ENCODE results near the gene SLC25A3. TPM values are rescaled to one million over a fixed set of nuclear protein-coding genes. Genes with fewer than 3 reads are reported as not detected.
"Not testable (repeated sequence)": the region's sequence is repeated elsewhere in the genome, so short reads cannot be mapped to it uniquely, and the experiment has no call there.

SLC25A3 gene
- total RNA-seq, 1 experiment from 2014 or later, result 520 TPM

GRCh38 chr12:98551787-98552186, 41.7 kb upstream of the SLC25A3 start:
- CTCF ChIA-PET, result no interaction called here
- no peak for TF ChIP-seq CTCF (IDR thresholded peaks at IDR 0.05; ENCODE audit: unreplicated experiment)
- H3K27me3 Mint-ChIP-seq (ENCODE audit: unreplicated experiment), result no peaks in the 10 kb centered on the region

GRCh38 chr12:98558097-98558496, 35.4 kb upstream of the SLC25A3 start:
- CTCF ChIA-PET, result interaction anchor here (0.7 kb wide), 1 partner anchor 151 kb away, joined by 3 read pairs; no protein-coding TSS in a partner anchor
- BruUV-seq (replicated peaks); DNase-seq; H3K4me3 Mint-ChIP-seq (ENCODE audit: low read depth, unreplicated experiment); H3K27ac Mint-ChIP-seq (ENCODE audit: unreplicated experiment); H3K9me3 Mint-ChIP-seq (ENCODE audit: low read depth, unreplicated experiment); intact Hi-C loops (cut with micrococcal nuclease; ENCODE audit: unreplicated experiment); H3K4me1 Mint-ChIP-seq (ENCODE audit: low read depth, unreplicated experiment); H3K27me3 Mint-ChIP-seq (ENCODE audit: unreplicated experiment): not testable (repeated sequence)
- H3K36me3 Mint-ChIP-seq (ENCODE audit: insufficient read depth, unreplicated experiment), result peaks cover 11% of the 10 kb centered on the region

More at GRCh38 chr12:98551787-98552186, 41.7 kb upstream of the SLC25A3 start:
- no peak for DNase-seq
- no TSS peak for BruUV-seq (replicated peaks)
- Mint-ChIP-seq H3K9me3 (ENCODE audit: low read depth, unreplicated experiment) (no peaks in the 10 kb centered on the region), H3K4me3 (ENCODE audit: low read depth, unreplicated experiment) (no peak overlapping the region), H3K4me1 (ENCODE audit: low read depth, unreplicated experiment) (no peaks in the 10 kb centered on the region), H3K27ac (ENCODE audit: unreplicated experiment) (no peak overlapping the region), H3K36me3 (ENCODE audit: insufficient read depth, unreplicated experiment) (peaks cover 58% of the 10 kb centered on the region)
- intact Hi-C loops (cut with micrococcal nuclease; ENCODE audit: unreplicated experiment), result no loop called here

DNA sequence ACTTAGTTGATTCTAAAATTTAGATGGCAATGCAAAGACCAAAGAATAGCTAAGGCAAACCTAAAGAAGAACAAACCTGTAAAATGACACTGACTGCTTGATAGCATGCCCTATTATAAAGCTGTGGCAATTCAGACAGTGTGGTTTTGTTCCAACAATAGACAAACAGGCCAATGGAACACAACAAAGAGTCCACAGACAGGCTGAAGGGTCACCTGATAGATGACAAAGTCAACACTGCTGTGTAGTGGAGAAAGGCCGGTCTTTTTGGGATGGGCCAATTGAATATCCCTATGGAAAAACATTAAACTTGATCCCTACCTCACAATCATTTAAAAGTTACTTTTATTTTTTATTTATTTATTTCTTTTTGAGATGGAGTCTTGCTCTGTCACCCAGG, 33.8 kb upstream of the SLC25A3 start:
- H3K4me3 Mint-ChIP-seq (ENCODE audit: low read depth, unreplicated experiment), result no peak overlapping the region
- DNase-seq, result no peak
- no peak overlapping the region for H3K27ac Mint-ChIP-seq (ENCODE audit: unreplicated experiment)
- H3K27me3 Mint-ChIP-seq (ENCODE audit: unreplicated experiment), result no peaks in the 10 kb centered on the region
- H3K36me3 Mint-ChIP-seq (ENCODE audit: insufficient read depth, unreplicated experiment), result peaks cover 6% of the 10 kb centered on the region
- CTCF ChIA-PET, result interaction anchor here (0.5 kb wide), 1 partner anchor 556 kb away, joined by 4 read pairs; no protein-coding TSS in a partner anchor
- intact Hi-C loops (cut with micrococcal nuclease; ENCODE audit: unreplicated experiment), result no loop called here
- no TSS peak for BruUV-seq (replicated peaks)
- peaks cover 2% of the 10 kb centered on the region for H3K9me3 Mint-ChIP-seq (ENCODE audit: low read depth, unreplicated experiment)
- no peaks in the 10 kb centered on the region for H3K4me1 Mint-ChIP-seq (ENCODE audit: low read depth, unreplicated experiment)
- TF ChIP-seq CTCF (IDR thresholded peaks at IDR 0.05; ENCODE audit: unreplicated experiment), result no peak

- no peak overlapping the region for H3K27ac Mint-ChIP-seq (ENCODE audit: unreplicated experiment)
- no peak overlapping the region for H3K4me3 Mint-ChIP-seq (ENCODE audit: low read depth, unreplicated experiment)
- H3K9me3 Mint-ChIP-seq (ENCODE audit: low read depth, unreplicated experiment), result peaks cover 2% of the 10 kb centered on the region
- intact Hi-C loops (cut with micrococcal nuclease; ENCODE audit: unreplicated experiment), result no loop called here
- CTCF ChIA-PET, result interaction anchor here (0.7 kb wide), 1 partner anchor 1743 kb away, joined by 3 read pairs; no protein-coding TSS in a partner anchor
- no peak for DNase-seq
- no TSS peak for BruUV-seq (replicated peaks)
- no peaks in the 10 kb centered on the region for H3K36me3 Mint-ChIP-seq (ENCODE audit: insufficient read depth, unreplicated experiment)
- H3K27me3 Mint-ChIP-seq (ENCODE audit: unreplicated experiment), result no peaks in the 10 kb centered on the region
- H3K4me1 Mint-ChIP-seq (ENCODE audit: low read depth, unreplicated experiment), result no peaks in the 10 kb centered on the region
- no peak for TF ChIP-seq CTCF (IDR thresholded peaks at IDR 0.05; ENCODE audit: unreplicated experiment)
Measured at GRCh38 chr12:98561846-98562245, 31.6 kb upstream of the SLC25A3 start.

DNA sequence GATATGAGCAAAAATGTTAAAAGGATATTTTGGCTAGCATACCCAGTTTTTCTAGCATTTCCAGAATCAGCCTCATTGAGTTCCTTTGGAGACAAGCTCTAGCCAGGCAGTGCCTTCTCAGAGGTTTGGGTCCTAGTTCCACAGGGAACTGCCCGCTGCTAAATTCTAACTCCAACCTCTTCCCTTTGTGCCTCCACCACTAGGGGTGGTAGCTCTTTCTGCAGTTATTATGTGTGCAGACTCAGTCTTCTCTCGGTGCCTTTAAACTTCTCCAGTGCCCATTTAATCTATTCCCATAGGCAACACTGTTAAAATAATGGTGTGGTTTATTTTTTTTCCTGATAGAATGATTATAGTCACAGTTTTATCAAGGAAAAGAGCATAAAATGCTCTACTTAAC, 21.5 kb upstream of the SLC25A3 start:
- no peaks in the 10 kb centered on the region for H3K4me1 Mint-ChIP-seq (ENCODE audit: low read depth, unreplicated experiment)
- no peaks in the 10 kb centered on the region for H3K9me3 Mint-ChIP-seq (ENCODE audit: low read depth, unreplicated experiment)
- CTCF ChIA-PET, result interaction anchor here (0.6 to 0.9 kb wide), 3 partner anchors 64 to 148 kb away, joined by 3 to 4 read pairs (median 4); no protein-coding TSS in a partner anchor
- H3K27ac Mint-ChIP-seq (ENCODE audit: unreplicated experiment), result no peak overlapping the region
- BruUV-seq (replicated peaks), result no TSS peak
- DNase-seq, result no peak
- intact Hi-C loops (cut with micrococcal nuclease; ENCODE audit: unreplicated experiment), result no loop called here
- H3K27me3 Mint-ChIP-seq (ENCODE audit: unreplicated experiment), result no peaks in the 10 kb centered on the region
- H3K36me3 Mint-ChIP-seq (ENCODE audit: insufficient read depth, unreplicated experiment), result no peaks in the 10 kb centered on the region
- peak; percentile 23 for TF ChIP-seq CTCF (IDR thresholded peaks at IDR 0.05; ENCODE audit: unreplicated experiment)
- H3K4me3 Mint-ChIP-seq (ENCODE audit: low read depth, unreplicated experiment), result no peak overlapping the region

Data from Calu3 (cell line).